PFSK-1 (cell line): ENCODE data around the gene WNK1.

Source experiments
- POLR2AphosphoS5 ChIP-seq: IDR thresholded peaks from 2 replicates; pipeline ENCODE4 v1.6.1; 2012; ENCODE audit warnings: low read depth, mild to moderate bottlenecking, control low read depth, low read length, moderate library complexity
- SIN3A ChIP-seq: IDR thresholded peaks from 2 replicates; pipeline ENCODE4 v1.6.1; 2012; ENCODE audit warnings: mild to moderate bottlenecking, low read length, moderate library complexity, borderline replicate concordance; ENCODE audit not compliant: insufficient read depth
- TAF1 ChIP-seq: IDR thresholded peaks from 2 replicates; pipeline ENCODE4 v1.6.1; 2012; ENCODE audit warnings: low read length, control low read depth, borderline replicate concordance; ENCODE audit not compliant: insufficient read depth
- TF ChIP-seq, protein P1 (sequence below), 2 experiments: IDR thresholded peaks; 2 replicates each; pipeline versions ENCODE4 v1.6.1 to v1.8.0; 2011 to 2012; ENCODE audit warnings: low read depth in 2 of 2, low read length in 2 of 2, control low read depth in 1 of 2, inconsistent platforms in 1 of 2, mild to moderate bottlenecking in 1 of 2, moderate library complexity in 1 of 2; ENCODE audit not compliant: insufficient read depth in 1 of 2

DNA sequence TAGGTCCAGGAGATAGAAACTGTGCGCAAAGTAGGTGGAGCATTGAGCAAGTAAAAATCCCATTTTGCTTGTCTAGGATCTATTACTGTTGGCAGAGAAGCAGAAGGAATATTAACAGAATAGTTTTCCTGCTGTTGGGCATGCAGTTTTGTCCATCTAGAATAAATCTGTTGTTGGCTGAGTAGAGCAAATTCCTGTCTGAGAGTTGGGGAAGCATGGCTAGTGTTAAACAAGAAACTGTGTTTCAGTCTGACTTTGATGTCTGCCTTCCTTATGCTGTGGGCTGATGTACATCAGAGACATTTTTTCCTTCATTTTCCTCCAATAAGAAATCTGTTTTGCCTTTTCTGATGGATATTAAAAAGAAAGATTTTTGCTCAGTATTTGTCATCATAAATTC is 99.0 kb downstream of the WNK1 start:
- TF ChIP-seq, protein P1, sequence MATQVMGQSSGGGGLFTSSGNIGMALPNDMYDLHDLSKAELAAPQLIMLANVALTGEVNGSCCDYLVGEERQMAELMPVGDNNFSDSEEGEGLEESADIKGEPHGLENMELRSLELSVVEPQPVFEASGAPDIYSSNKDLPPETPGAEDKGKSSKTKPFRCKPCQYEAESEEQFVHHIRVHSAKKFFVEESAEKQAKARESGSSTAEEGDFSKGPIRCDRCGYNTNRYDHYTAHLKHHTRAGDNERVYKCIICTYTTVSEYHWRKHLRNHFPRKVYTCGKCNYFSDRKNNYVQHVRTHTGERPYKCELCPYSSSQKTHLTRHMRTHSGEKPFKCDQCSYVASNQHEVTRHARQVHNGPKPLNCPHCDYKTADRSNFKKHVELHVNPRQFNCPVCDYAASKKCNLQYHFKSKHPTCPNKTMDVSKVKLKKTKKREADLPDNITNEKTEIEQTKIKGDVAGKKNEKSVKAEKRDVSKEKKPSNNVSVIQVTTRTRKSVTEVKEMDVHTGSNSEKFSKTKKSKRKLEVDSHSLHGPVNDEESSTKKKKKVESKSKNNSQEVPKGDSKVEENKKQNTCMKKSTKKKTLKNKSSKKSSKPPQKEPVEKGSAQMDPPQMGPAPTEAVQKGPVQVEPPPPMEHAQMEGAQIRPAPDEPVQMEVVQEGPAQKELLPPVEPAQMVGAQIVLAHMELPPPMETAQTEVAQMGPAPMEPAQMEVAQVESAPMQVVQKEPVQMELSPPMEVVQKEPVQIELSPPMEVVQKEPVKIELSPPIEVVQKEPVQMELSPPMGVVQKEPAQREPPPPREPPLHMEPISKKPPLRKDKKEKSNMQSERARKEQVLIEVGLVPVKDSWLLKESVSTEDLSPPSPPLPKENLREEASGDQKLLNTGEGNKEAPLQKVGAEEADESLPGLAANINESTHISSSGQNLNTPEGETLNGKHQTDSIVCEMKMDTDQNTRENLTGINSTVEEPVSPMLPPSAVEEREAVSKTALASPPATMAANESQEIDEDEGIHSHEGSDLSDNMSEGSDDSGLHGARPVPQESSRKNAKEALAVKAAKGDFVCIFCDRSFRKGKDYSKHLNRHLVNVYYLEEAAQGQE (IDR thresholded peaks at IDR 0.05; ENCODE audit: insufficient read depth in 1 of 2, low read depth in 2 of 2, low read length in 2 of 2) = no peak
- no peak for TF ChIP-seq TAF1
- no peak for TF ChIP-seq POLR2AphosphoS5
- no peak for TF ChIP-seq SIN3A
